ENCODE results near the gene SLC9A7. TPM values are rescaled to one million over a fixed set of nuclear protein-coding genes. Genes with fewer than 3 reads are reported as not detected.

The SLC9A7 gene
- total and polyA plus RNA-seq, 3 experiments from 2014 or later: 0.63 to 26.7 (median 25.7) TPM

DNA sequence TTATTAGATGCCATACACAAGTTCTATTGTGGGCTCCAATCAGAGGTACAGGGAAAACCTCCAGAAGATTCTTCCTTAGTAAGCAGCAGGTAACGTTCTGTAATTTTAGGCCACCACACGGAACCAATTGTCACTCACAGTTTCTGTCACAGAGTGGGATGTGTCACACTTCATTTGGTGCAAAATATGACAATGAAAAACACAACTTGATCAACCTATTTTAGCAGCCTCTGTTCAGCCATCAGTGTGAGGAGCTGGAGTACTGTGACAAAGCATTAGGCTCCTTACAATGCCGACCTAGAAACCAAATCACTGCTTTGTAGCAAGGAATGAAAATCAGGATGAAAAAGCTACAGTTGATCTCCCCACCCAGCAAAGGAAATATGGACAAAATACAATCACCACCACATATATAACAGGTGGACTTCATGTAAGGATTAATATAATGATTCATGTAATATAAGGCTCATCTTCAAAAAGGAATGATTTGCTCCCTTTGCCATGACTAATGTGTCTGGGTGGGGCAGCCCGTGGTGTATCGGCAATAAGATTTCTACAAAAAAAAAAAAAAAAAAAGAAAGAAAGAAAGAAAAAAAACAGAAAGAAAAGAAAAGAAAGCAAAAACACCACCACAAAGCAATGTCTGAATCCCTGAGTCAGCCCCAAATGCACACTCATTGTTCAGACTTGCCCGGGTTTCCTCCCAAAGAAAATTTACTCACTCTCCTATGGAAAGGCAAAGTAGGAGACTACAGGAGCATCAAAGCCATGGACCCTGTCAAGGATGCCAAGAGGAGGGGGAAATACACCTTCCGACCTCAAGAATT is 36.0 kb downstream of the SLC9A7 start:
- no peaks in the 10 kb centered on the region for H3K36me3 ChIP-seq (ENCODE audit: insufficient read depth, low read length)
- peaks cover 0 to 3% (median 0%) of the 10 kb centered on the region in 5 donors for H3K9me3 Mint-ChIP-seq
- no peaks in the 10 kb centered on the region for H3K4me1 ChIP-seq (ENCODE audit: insufficient read depth, low read length)
- no peaks in the 10 kb centered on the region for H3K36me3 Mint-ChIP-seq
- H3K4me3 ChIP-seq (ENCODE audit: low read length): no peak overlapping the region
- POLR2A ChIA-PET: no interaction called here
- H3K27ac ChIP-seq (ENCODE audit: low read depth, low read length): no peak overlapping the region
- no peaks in the 10 kb centered on the region for H3K4me1 Mint-ChIP-seq
- H3K27me3 ChIP-seq (ENCODE audit: insufficient read depth, low read length, poor library complexity, severe bottlenecking): no peaks in the 10 kb centered on the region
- CTCF ChIA-PET: no interaction called here
- no peaks in the 10 kb centered on the region for H3K9me3 ChIP-seq (ENCODE audit: low read length)
- H3K4me3 Mint-ChIP-seq: no peak overlapping the region
- no peak for DNase-seq
- H3K27me3 Mint-ChIP-seq: peaks cover 0 to 6% of the 10 kb centered on the region in 2 donors
- no peak overlapping the region for H3K27ac Mint-ChIP-seq

DNA sequence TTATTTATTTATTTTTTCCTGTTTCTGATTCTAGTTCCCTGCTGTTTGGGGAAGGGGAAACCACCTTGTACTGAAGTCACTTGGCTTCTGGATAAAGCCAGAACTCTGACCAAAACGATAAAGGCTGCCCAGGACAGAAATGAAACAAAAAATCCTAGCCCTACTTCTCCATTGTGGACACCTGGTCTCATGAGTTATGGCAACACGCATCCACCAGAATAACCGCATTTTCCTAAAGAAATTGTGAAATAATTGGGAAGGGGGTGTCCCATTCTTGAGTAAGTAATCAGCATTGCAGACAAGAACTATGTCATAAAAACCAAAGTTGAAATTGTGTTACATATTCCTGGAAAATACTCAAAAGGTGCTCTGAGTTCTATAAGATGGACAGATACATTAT is 42.1 kb downstream of the SLC9A7 start:
- CTCF ChIA-PET: no interaction called here
- peaks cover 0 to 5% (median 0%) of the 10 kb centered on the region in 5 donors for H3K9me3 Mint-ChIP-seq
- peaks cover 2 to 4% of the 10 kb centered on the region in 2 donors for H3K27me3 Mint-ChIP-seq
- Histone ChIP-seq H3K27ac (ENCODE audit: low read depth, low read length) (no peak overlapping the region), H3K4me3 (ENCODE audit: low read length) (no peak overlapping the region), H3K9me3 (ENCODE audit: low read length) (no peaks in the 10 kb centered on the region), H3K36me3 (ENCODE audit: insufficient read depth, low read length) (no peaks in the 10 kb centered on the region), H3K27me3 (ENCODE audit: insufficient read depth, low read length, poor library complexity, severe bottlenecking) (no peaks in the 10 kb centered on the region), H3K4me1 (ENCODE audit: insufficient read depth, low read length) (no peaks in the 10 kb centered on the region)
- H3K27ac Mint-ChIP-seq: no peak overlapping the region
- H3K4me3 Mint-ChIP-seq: no peak overlapping the region
- DNase-seq: no peak
- H3K36me3 Mint-ChIP-seq: no peaks in the 10 kb centered on the region
- POLR2A ChIA-PET: no interaction called here
- peaks cover 0 to 4% (median 2%) of the 10 kb centered on the region in 3 donors for H3K4me1 Mint-ChIP-seq

DNA sequence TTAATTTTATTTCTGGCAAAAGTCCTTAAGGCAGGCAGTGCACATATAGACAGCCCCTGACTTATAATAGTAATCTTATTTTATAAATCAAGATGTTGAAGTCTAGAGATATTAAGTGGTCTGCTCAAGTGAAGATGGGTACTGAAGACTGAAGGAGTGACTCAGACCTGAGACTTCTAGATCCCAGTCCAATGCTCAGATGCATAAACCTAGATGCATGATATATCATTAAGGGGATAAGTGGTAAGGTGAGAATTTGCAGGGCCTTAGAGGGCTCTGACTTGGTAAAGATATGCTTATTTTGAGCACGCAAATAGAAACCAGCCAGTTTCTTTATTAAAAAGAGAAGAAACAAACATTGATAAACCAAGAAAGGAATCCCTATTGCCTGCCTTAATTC is 42.9 kb downstream of the SLC9A7 start:
- H3K36me3 ChIP-seq (ENCODE audit: insufficient read depth, low read length): no peaks in the 10 kb centered on the region
- H3K9me3 ChIP-seq (ENCODE audit: low read length): no peaks in the 10 kb centered on the region
- POLR2A ChIA-PET: no interaction called here
- H3K27me3 ChIP-seq (ENCODE audit: insufficient read depth, low read length, poor library complexity, severe bottlenecking): no peaks in the 10 kb centered on the region
- no peak overlapping the region for H3K27ac ChIP-seq (ENCODE audit: low read depth, low read length)
- H3K27me3 Mint-ChIP-seq: peaks cover 0 to 4% of the 10 kb centered on the region in 2 donors
- H3K4me1 Mint-ChIP-seq: peaks cover 0 to 10% (median 9%) of the 10 kb centered on the region in 3 donors
- no peak for DNase-seq
- H3K36me3 Mint-ChIP-seq: no peaks in the 10 kb centered on the region
- no peaks in the 10 kb centered on the region for H3K4me1 ChIP-seq (ENCODE audit: insufficient read depth, low read length)
- CTCF ChIA-PET: no interaction called here
- no peak overlapping the region for H3K4me3 ChIP-seq (ENCODE audit: low read length)
- no peak overlapping the region for H3K27ac Mint-ChIP-seq
- H3K4me3 Mint-ChIP-seq: no peak overlapping the region
- H3K9me3 Mint-ChIP-seq: peaks cover 0 to 5% (median 0%) of the 10 kb centered on the region in 5 donors

DNA sequence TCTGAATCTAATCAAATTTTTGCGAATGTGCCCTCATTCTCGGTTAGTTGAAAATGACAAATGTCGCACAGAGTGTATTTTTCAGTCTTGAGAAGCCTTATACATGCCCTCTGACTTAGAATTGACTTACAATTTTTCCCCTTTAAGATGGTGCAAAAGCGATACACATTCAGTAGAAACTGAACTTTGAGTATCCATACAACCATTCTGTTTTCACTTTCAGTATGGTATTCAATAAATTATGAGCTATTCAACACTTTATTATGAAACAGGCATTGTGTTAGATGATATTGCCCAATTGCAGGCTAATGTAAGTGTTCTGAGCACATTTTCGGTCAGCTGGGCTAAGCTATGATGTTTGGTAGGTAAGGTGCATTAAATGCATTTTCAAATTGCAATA is 43.4 kb downstream of the SLC9A7 start:
- no peaks in the 10 kb centered on the region for H3K36me3 ChIP-seq (ENCODE audit: insufficient read depth, low read length)
- H3K4me3 ChIP-seq (ENCODE audit: low read length): no peak overlapping the region
- no peak overlapping the region for H3K27ac ChIP-seq (ENCODE audit: low read depth, low read length)
- Mint-ChIP-seq H3K4me1 (peaks cover 0 to 10% (median 9%) of the 10 kb centered on the region in 3 donors), H3K9me3 (peaks cover 0 to 5% (median 0%) of the 10 kb centered on the region in 5 donors), H3K27me3 (peaks cover 0 to 4% of the 10 kb centered on the region in 2 donors), H3K36me3 (no peaks in the 10 kb centered on the region), H3K4me3 (no peak overlapping the region), H3K27ac (no peak overlapping the region)
- H3K27me3 ChIP-seq (ENCODE audit: insufficient read depth, low read length, poor library complexity, severe bottlenecking): no peaks in the 10 kb centered on the region
- no peaks in the 10 kb centered on the region for H3K9me3 ChIP-seq (ENCODE audit: low read length)
- ChIA-PET POLR2A (no interaction called here), CTCF (no interaction called here)
- no peaks in the 10 kb centered on the region for H3K4me1 ChIP-seq (ENCODE audit: insufficient read depth, low read length)
- no peak for DNase-seq

DNA sequence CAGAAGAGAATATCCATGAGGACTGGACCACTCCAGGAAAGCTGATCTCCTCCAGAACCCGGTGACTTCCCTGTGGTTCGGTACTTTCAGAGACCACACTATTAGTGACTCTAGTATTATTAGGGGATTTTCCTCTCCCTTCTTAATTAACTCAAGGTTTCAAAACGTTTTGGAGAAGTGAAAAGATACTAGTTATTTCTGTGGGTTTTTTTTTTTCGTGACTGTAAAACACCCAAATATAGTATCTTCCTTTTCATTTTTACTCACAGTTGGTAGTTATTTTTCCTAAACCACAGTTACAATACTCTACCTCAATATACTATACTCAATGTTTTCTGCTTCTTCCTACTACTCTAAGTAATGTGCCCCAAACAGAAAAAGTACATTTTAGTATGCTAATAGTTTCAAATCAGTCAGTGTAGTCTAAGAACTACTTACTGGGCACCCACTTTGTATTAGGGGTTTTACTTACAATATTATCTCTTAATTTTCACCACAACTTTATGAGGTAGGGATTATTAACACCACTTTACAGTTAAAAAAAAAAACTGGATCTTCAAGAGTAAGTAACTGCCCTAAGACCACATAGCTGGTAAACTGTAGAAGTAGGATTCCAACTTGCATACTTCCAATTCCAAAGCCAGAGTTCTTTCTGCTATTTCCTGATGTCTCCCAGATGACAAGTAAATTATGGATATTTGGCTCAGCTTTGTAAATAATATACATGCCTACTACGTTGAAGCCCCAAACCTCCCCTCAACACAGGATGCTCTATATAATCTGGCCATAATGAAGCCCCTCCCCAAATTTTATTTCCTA is 45.0 kb downstream of the SLC9A7 start:
- H3K27ac ChIP-seq (ENCODE audit: low read depth, low read length): no peak overlapping the region
- DNase-seq: no peak
- no peaks in the 10 kb centered on the region for H3K4me1 ChIP-seq (ENCODE audit: insufficient read depth, low read length)
- H3K9me3 ChIP-seq (ENCODE audit: low read length): no peaks in the 10 kb centered on the region
- peaks cover 0 to 13% (median 9%) of the 10 kb centered on the region in 3 donors for H3K4me1 Mint-ChIP-seq
- no peak overlapping the region for H3K27ac Mint-ChIP-seq
- H3K4me3 Mint-ChIP-seq: no peak overlapping the region
- peaks cover 0 to 4% of the 10 kb centered on the region in 2 donors for H3K27me3 Mint-ChIP-seq
- ChIA-PET CTCF (no interaction called here), POLR2A (no interaction called here)
- H3K9me3 Mint-ChIP-seq: peaks cover 0 to 5% (median 0%) of the 10 kb centered on the region in 5 donors
- no peaks in the 10 kb centered on the region for H3K36me3 ChIP-seq (ENCODE audit: insufficient read depth, low read length)
- H3K36me3 Mint-ChIP-seq: no peaks in the 10 kb centered on the region
- H3K4me3 ChIP-seq (ENCODE audit: low read length): no peak overlapping the region
- no peaks in the 10 kb centered on the region for H3K27me3 ChIP-seq (ENCODE audit: insufficient read depth, low read length, poor library complexity, severe bottlenecking)

DNA sequence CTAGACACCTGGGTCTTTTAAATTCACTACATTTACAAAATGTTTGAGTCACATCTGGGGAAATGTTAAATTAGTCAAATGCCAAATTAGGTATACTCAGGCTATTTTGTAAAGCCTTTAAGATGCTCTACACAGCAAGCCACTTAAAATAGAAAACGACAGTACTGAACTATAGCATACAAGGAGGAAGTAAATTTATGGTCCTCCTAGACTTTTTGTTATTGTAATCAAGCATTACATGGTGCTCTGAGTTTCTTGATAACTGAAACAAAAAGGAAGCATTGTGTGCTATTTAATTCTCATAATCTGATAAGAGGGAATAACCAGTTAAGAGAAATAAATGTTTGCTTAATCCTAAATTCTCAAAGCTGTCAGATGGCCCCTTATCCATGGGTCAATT is 46.2 kb downstream of the SLC9A7 start:
- Mint-ChIP-seq H3K27ac (no peak overlapping the region), H3K4me3 (no peak overlapping the region), H3K36me3 (no peaks in the 10 kb centered on the region), H3K9me3 (peaks cover 0 to 3% (median 0%) of the 10 kb centered on the region in 5 donors), H3K4me1 (peaks cover 0 to 13% (median 9%) of the 10 kb centered on the region in 3 donors), H3K27me3 (peaks cover 0 to 4% of the 10 kb centered on the region in 2 donors)
- ChIA-PET CTCF (no interaction called here), POLR2A (no interaction called here)
- no peaks in the 10 kb centered on the region for H3K9me3 ChIP-seq (ENCODE audit: low read length)
- no peak for DNase-seq
- H3K36me3 ChIP-seq (ENCODE audit: insufficient read depth, low read length): no peaks in the 10 kb centered on the region
- no peak overlapping the region for H3K27ac ChIP-seq (ENCODE audit: low read depth, low read length)
- no peak overlapping the region for H3K4me3 ChIP-seq (ENCODE audit: low read length)
- no peaks in the 10 kb centered on the region for H3K27me3 ChIP-seq (ENCODE audit: insufficient read depth, low read length, poor library complexity, severe bottlenecking)
- H3K4me1 ChIP-seq (ENCODE audit: insufficient read depth, low read length): no peaks in the 10 kb centered on the region

DNA sequence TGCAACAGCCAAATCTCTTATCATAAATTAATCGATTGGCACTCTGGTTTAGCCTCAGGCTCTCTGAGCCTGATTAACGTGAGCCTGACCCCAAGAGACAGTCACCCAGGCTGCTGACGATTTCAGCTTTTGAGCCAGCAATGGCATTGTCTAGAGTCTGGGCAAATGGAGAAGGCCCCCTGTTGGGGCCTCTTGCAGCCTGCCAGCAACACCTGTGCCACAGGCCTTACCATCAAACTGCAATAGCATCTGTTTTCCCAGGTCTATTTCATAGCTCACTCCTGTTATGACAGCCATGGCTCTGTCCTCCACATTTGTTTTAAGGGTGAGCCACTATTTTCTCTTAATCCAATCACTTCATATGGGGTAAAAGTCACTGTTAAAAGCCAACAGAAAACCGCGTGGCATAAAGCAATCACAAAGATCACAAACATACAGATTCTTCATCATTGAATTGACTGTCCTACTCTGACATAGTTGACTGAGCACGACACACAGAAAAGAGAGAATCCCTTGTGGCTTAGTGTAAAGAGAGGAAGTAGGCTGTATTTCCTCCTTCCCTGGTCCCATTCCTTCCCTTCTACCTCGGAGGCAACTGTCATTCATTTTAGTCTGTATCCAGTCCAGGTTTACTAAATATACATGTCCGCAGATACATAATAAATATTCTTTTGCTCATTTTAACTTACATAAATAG is 47.8 kb downstream of the SLC9A7 start:
- Mint-ChIP-seq H3K9me3 (no peaks in the 10 kb centered on the region), H3K36me3 (no peaks in the 10 kb centered on the region), H3K4me1 (peaks cover 0 to 13% (median 9%) of the 10 kb centered on the region in 3 donors), H3K4me3 (no peak overlapping the region), H3K27ac (no peak overlapping the region), H3K27me3 (peaks cover 2 to 4% of the 10 kb centered on the region in 2 donors)
- H3K27me3 ChIP-seq (ENCODE audit: insufficient read depth, low read length, poor library complexity, severe bottlenecking): no peaks in the 10 kb centered on the region
- H3K4me1 ChIP-seq (ENCODE audit: insufficient read depth, low read length): no peaks in the 10 kb centered on the region
- ChIA-PET POLR2A (no interaction called here), CTCF (no interaction called here)
- no peaks in the 10 kb centered on the region for H3K9me3 ChIP-seq (ENCODE audit: low read length)
- no peaks in the 10 kb centered on the region for H3K36me3 ChIP-seq (ENCODE audit: insufficient read depth, low read length)
- no peak overlapping the region for H3K27ac ChIP-seq (ENCODE audit: low read depth, low read length)
- H3K4me3 ChIP-seq (ENCODE audit: low read length): no peak overlapping the region
- no peak for DNase-seq

DNA sequence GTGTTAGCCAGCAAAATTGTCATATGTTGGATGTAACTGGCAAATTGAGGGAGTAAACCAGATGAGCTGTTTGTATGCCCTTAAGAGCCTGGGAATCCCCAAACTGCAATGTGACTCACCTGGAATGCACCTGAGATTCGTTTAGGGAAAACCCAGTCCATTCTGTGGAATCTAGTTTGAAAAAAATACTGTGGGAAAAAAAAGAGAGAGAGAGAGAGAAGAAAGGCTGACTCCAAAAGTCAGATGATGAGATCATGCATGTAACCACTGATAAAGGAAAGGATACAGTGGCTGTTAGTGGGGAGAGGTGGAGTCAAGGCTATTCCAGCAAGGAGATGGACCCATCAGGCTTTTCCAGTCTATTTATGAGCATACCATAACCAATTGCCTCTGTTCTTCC is 48.5 kb downstream of the SLC9A7 start:
- no peak for DNase-seq
- ChIA-PET POLR2A (no interaction called here), CTCF (no interaction called here)
- H3K36me3 Mint-ChIP-seq: no peaks in the 10 kb centered on the region
- no peak overlapping the region for H3K27ac Mint-ChIP-seq
- H3K27me3 ChIP-seq (ENCODE audit: insufficient read depth, low read length, poor library complexity, severe bottlenecking): no peaks in the 10 kb centered on the region
- peaks cover 2 to 4% of the 10 kb centered on the region in 2 donors for H3K27me3 Mint-ChIP-seq
- no peaks in the 10 kb centered on the region for H3K36me3 ChIP-seq (ENCODE audit: insufficient read depth, low read length)
- no peaks in the 10 kb centered on the region for H3K9me3 ChIP-seq (ENCODE audit: low read length)
- no peaks in the 10 kb centered on the region for H3K4me1 ChIP-seq (ENCODE audit: insufficient read depth, low read length)
- H3K9me3 Mint-ChIP-seq: no peaks in the 10 kb centered on the region
- peaks cover 0 to 10% (median 9%) of the 10 kb centered on the region in 3 donors for H3K4me1 Mint-ChIP-seq
- H3K27ac ChIP-seq (ENCODE audit: low read depth, low read length): no peak overlapping the region
- H3K4me3 ChIP-seq (ENCODE audit: low read length): no peak overlapping the region
- H3K4me3 Mint-ChIP-seq: no peak overlapping the region

All from CD8-positive, alpha-beta memory T cell (primary cell).